HEK293 (cell line): ENCODE results near the gene PRRT1B.
A peak's percentile ranks its signal among the peaks of the same experiment; 100 is the strongest.

Source experiments
- CTCF ChIP-seq: fragments of 450-650 bp; formaldehyde crosslinking; IDR thresholded peaks from 2 replicates; pipeline ENCODE4 v1.5.1; 2016; ENCODE audit warnings: missing biosample characterization, missing genetic modification characterization
- MZF1 ChIP-seq: fragments of 450-650 bp; formaldehyde crosslinking; IDR thresholded peaks from 2 replicates; pipeline ENCODE4 v1.5.1; 2017; ENCODE audit warnings: missing biosample characterization, missing genetic modification characterization, borderline replicate concordance
- SP2 ChIP-seq: fragments of 450-650 bp; formaldehyde crosslinking; IDR thresholded peaks from 2 replicates; pipeline ENCODE4 v1.5.1; 2016; ENCODE audit warnings: missing biosample characterization, missing genetic modification characterization
- ZEB2 ChIP-seq: fragments of 450-650 bp; formaldehyde crosslinking; IDR thresholded peaks from 2 replicates; pipeline ENCODE4 v1.5.1; 2016; ENCODE audit warnings: missing biosample characterization, missing genetic modification characterization
- ZFP3 ChIP-seq: fragments of 450-650 bp; formaldehyde crosslinking; IDR thresholded peaks from 2 replicates; pipeline ENCODE4 v1.5.1; 2016; ENCODE audit warnings: low read depth, missing biosample characterization, missing genetic modification characterization
- ZNF2 ChIP-seq: fragments of 450-650 bp; formaldehyde crosslinking; IDR thresholded peaks from 2 replicates; pipeline ENCODE4 v1.5.1; 2016; ENCODE audit warnings: missing biosample characterization, missing genetic modification characterization
- ZNF23 ChIP-seq: fragments of 450-650 bp; formaldehyde crosslinking; IDR thresholded peaks from 2 replicates; pipeline ENCODE4 v1.5.1; 2016; ENCODE audit warnings: missing biosample characterization, missing genetic modification characterization, borderline replicate concordance
- ZNF404 ChIP-seq: fragments of 450-650 bp; formaldehyde crosslinking; IDR thresholded peaks from 2 replicates; pipeline ENCODE4 v1.5.1; 2017; ENCODE audit warnings: missing biosample characterization, missing genetic modification characterization
- ZNF529 ChIP-seq: fragments of 450-650 bp; formaldehyde crosslinking; IDR thresholded peaks from 2 replicates; pipeline ENCODE4 v1.5.1; 2017; ENCODE audit warnings: missing genetic modification characterization, missing biosample characterization; ENCODE audit not compliant: insufficient replicate concordance
- ZNF677 ChIP-seq: fragments of 450-650 bp; IDR thresholded peaks from 2 replicates; pipeline ENCODE4 v1.5.0; 2018; ENCODE audit warnings: missing biosample characterization, mild to moderate bottlenecking, missing genetic modification characterization, moderate library complexity
- ZSCAN18 ChIP-seq: fragments of 450-650 bp; formaldehyde crosslinking; IDR thresholded peaks from 2 replicates; pipeline ENCODE4 v1.5.1; 2016; ENCODE audit warnings: missing biosample characterization, missing genetic modification characterization

GRCh38 chr9:131554087-131554842 is 8.9 kb downstream of the PRRT1B start:
- TF ChIP-seq MZF1 (tag by site-specific recombination) (no peak), SP2 (tag by site-specific recombination) (peak; percentile 14; the same call in 1 of the 2 replicates), CTCF (tag by site-specific recombination) (no peak), ZNF529 (tag by site-specific recombination) (no peak), ZSCAN18 (no peak), ZFP3 (tag by site-specific recombination) (no peak), ZNF404 (tag by site-specific recombination) (no peak), ZNF2 (no peak), ZNF677 (tag by site-specific recombination) (no peak), ZNF23 (no peak), ZEB2 (tag by site-specific recombination) (no peak)
